H54 (cell line): ENCODE results near the gene MBIP.

ENCODE experiments used
- DNase-seq: peaks from one replicate; pipeline ENCODE4 v3.0.0; 2011; ENCODE audit warnings: low spot score, mixed read lengths; ENCODE audit not compliant: insufficient read length
- FAIRE-seq: peaks from 3 replicates; lab custom pipeline; 2011; peaks lifted over from hg19 to GRCh38; lab: Jason Lieb, UNC
- POLR2A ChIP-seq: IDR thresholded peaks from 2 replicates; pipeline ENCODE4 v1.6.1; 2011; ENCODE audit warnings: low read depth, mild to moderate bottlenecking, low read length

Gene MBIP

GRCh38 chr14:36295642-36296627, 24.5 kb downstream of the MBIP start:
- TF ChIP-seq POLR2A: no peak
- no peak for DNase-seq
- no peak for FAIRE-seq

DNA sequence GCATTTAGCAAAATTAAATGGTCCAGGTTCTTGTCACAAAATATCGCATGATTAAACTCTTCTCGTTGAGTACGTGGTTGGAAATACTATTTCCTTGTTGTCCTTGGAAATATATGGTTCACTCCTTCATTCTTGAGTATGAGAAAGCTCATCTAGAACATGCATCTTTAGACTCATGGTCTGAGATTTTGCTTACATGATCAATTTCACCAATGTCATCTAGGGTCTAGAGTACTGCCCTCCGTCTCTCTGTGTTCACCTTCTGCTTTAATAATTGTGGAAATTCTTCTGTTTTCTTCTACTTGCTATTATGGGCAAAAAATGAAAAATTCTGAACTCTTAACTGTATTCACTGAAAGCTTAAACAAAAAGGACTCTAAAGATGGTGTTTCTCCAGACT, 25.9 kb downstream of the MBIP start:
- TF ChIP-seq POLR2A: no peak
- FAIRE-seq: no peak

GRCh38 chr14:36293824-36294223, 26.6 kb downstream of the MBIP start:
- DNase-seq: no peak
- no peak for TF ChIP-seq POLR2A
- no peak for FAIRE-seq

More for the DNA sequence above, 25.9 kb downstream of the MBIP start:
- DNase-seq: no peak

- no peak for DNase-seq
- no peak for FAIRE-seq
- no peak for TF ChIP-seq POLR2A
These were observed 30.5 kb downstream of the MBIP start for GRCh38 chr14:36289954-36290353.

GRCh38 chr14:36288496-36288895, 31.9 kb downstream of the MBIP start:
- TF ChIP-seq POLR2A: no peak
- no peak for DNase-seq
- FAIRE-seq: no peak

DNA sequence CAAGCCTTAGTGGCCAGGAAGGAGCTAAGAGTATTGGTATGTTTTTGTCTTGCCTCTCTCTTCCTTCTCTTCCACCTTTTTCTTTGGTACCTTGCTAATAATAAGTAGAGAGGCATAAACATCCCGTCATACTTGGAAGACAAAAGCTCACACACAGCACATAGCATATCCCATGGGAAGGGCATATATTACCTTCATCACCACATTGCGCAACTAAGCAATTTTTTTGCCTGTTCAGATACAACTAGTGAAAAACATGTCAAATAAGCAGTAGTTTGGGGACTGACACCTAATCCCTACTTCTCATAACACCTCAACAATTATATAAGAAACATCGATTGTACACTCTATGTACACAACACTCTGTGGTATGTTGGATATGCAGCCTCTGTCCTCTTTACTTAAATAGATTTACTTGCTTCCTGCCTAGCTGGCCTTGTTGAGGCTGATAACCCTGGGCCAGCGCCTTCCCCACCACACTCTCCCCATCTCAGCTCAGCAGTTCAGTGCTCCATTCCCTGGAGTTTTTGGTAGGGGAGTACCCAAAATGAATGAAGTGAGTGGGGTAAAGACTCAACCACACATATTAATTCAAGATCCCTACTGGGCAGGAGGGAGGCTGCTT, 35.4 kb downstream of the MBIP start:
- no peak for DNase-seq
- TF ChIP-seq POLR2A: no peak
- no peak for FAIRE-seq

- DNase-seq (no peak), FAIRE-seq (no peak)
- no peak for TF ChIP-seq POLR2A
These were observed 39.1 kb downstream of the MBIP start for GRCh38 chr14:36281309-36281708.

DNA sequence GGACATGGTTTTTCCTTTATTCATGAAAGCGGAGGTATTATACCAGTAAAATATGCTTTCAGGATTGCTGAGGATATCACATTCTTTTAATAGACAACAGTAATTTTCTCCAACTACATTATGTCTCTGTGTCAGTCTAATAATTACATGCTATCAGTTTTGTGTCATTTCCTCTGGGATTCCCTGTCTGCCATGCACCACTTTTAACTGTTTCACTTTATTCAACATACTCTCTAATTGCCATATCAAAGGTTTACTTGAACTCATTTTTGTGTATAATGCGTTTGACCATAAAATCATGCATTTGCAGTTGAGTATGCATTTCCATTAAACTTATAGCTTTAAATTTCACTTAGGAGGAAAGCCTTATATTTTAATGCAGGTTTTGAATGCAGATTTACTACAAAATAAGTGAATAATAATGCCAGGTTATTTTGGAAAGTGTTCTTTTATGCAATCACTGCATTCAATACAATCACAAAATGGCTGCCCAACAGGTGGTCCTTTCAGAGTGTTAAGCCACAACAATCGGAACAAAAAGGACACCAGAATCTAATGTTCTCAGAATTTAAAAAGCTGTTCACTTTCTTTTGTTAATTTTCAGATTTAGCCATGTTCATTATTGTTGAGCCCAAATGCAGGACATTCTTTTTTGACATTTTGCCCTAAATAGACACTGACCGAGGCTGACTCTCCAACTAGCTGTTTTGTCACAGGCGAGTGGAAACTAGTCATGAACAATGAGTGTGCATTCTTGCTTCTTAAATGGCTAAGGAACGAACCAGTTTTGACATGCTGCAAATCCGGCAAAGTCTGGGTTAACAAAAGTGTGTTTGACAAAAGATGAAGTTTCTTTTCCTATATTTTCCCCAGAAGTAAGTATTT, 40.9 kb downstream of the MBIP start:
- no peak for TF ChIP-seq POLR2A
- no peak for FAIRE-seq
- no peak for DNase-seq

- TF ChIP-seq POLR2A: no peak
- FAIRE-seq (no peak), DNase-seq (no peak)
These were observed 44.7 kb downstream of the MBIP start for GRCh38 chr14:36275741-36276140.

DNA sequence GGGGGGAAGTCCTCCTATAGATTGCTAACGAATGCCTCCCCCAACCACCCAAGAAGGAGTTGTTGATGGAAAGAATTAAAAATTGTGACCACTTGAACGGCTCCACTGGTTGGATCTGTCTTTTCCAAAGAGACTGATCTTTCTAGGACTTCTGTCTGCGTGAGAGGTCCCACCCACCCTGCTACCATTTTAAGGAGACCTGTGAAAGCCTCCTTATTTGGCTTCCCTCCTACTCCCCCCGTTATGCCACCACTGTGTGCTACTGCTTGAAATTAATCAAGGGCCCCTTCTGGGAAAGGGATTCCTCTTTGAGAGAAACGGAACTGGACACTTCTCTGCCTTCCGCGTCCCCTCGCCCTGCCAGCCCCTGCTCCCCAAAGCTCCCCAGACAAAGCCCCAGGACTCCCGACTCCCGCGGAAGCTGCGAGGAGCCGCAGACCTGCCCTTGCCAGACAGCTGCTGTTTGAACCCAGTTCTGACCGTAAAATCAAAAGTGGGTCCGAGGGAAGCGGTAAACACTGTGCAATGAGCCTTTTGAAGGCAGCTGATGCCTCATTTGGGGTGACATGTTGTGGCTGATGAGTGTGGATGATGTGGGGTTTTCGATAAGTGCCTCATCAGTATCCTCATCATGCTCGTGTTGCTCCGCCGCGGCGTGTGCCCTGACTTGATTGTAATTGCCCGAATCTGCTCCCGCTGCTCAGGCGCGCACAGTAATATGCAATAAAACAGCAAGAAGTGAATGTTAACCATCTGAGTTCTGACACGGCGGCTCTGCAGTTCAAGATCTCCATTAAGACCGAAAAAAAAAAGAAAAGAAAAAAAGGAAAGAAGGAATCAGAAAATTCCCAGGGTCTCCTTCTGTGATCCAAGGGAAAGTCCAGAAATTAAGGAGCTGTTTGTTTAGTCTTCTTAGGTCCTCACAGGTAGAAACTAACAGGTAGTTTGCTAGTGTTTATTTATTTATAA, 48.2 kb downstream of the MBIP start:
- no peak for DNase-seq
- no peak for TF ChIP-seq POLR2A
- no peak for FAIRE-seq

DNA sequence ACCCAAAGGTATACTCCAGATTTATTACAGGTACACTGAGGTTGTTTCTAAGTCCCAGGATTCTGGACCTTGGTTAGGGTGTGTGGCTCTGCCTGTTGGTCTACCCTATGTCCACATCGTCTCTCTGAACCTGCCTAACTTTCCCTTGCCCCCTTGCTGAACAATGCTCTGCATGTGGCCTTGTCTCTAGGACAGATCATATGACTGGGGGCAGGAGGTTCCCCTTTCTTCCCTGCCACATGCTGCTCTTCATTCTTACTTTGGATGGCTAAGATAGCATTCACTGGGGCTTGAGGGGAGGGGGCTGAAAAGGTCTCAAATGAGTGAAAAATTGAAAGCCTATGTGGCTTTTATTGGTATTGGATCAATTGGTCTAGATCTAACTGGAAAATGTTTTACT, 49.2 kb downstream of the MBIP start:
- FAIRE-seq (no peak), DNase-seq (no peak)
- no peak for TF ChIP-seq POLR2A

- TF ChIP-seq POLR2A: no peak
- DNase-seq: no peak
- no peak for FAIRE-seq
These were observed 50.2 kb downstream of the MBIP start for GRCh38 chr14:36270191-36270590.
